Cerebellar nuclear complex (tissue), 1 donor: ENCODE measurements around the gene PRSS2.
"Not testable (repeated sequence)": the region's sequence is repeated elsewhere in the genome, so short reads cannot be mapped to it uniquely, and the experiment has no call there.

Experiments
- DNase-seq, 2 experiments: peaks; one replicate each; lab custom pipeline; 2025; lab: John Stamatoyannopoulos, UW

Gene PRSS2

DNA sequence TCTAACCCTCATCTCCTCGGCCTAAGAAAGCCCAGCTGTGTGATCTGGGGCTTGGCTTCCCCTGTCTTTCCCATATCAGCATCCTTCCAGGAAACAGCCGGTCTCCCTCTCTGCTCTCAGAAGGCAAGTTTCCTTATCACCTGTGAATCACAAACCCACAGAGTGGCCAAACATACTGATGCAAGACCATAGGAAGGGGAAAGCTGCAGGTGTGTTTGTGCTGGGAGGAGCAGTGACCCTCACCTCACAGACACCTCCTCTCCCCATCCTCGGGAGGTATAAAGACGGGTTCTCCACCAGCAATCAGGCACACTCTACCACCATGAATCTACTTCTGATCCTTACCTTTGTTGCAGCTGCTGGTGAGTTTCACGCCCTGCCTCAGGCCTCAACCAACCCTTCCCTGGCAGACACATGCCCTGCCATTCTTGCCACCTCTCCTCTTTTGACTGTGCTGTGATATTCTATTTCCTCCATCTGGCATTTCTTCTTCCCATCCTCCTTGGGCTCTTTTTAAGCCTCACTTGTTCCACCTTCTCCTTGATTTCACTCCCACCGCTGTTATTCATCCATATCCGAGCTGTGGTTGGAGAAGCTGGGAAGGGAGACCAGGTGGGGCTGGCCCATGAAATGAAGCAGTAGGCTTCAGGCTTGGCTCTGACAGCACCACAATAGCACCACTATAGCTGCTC lies at the start of gene PRSS2:
Gene PRSS2, plus strand, starts transcription at position 310 of the 692 bp plus-strand sequence. Its CDS starts 13 bp downstream, at position 323.
- DNase-seq = no peak

DNA sequence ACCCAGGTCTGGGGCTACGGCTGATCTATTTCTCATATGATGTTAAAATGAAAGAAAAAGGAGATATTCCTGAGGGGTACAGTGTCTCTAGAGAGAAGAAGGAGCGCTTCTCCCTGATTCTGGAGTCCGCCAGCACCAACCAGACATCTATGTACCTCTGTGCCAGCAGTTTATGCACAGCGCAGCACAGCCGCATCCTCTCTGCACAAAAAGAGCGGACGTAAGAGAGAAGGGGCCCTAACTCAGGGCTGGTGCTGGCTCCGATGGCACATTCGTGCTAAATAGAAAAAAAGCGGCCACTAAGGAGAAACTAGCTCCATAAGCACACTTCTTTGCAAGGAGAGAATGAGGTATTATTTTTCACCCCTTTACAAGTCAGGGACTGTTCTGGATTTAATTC lies 49.8 kb upstream of the PRSS2 start:
- DNase-seq = no peak

DNA sequence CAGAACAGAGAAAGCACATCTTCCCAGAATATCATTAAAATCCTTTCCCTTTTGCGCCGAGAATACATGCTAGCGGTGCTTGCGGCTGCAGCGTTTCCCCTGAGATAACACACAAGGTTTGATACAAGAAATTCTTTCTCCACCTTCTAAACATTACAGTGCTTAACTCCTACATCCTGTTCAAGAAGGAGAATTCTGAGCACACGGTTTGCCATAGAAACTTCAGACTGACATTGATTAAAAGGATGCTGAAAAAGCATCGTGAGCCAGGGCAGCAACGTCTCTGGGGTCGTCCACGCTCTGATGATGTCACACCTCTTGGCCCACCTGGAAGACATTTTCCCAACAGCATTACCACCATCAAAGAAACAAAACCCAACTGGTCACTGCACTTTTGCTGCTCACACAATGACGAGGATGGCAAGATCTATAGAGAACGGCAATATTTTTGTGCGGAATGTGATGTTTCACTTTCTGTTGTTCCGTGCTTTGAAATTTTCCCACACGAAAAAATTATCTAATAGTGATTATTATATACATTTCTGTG lies 48.4 kb upstream of the PRSS2 start:
- DNase-seq = no peak

DNA sequence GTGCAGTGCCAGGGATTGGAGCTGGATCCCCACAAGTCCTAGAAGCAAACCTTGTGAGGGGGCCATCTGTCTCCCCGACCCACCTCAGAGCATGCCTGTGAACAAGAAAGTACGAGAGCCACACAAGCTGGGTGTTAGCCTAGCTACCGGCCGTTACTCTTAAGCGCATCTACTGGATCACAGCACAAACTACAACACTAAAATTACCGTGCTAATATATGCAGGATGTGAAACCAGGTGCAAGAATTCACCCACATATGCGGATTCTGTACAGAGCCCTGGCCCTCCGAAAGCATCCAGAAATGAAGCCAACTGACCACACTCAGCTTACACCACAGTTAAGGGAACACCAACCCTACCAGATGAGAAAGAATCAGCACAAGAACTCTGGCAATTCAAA lies 37.5 kb upstream of the PRSS2 start:
- DNase-seq = no peak

DNA sequence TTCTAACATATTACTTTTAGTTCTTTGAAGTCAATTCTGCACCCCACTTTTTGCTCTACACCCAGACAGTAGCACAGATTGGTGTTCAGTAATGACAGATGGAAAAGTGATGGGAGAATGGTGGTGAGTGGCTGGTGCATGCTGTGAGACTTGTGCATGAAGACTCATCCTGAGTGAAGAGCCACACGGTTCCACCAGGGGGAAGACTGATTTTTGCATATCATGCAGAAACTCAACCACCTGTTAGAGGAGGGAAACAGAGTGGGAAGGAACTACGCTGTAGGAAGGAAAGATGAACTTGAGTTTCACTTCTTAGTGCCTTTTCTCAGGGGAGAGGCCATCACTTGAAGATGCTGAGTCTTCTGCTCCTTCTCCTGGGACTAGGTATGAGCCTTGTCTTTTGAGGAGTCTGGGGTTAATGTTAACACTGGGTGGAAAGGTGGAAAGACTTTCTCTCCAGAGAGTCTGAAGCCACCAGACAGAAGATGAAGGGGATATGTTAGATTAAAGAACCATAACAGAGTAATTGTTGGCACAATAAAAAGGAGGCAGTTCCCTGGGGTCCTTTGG lies 30.8 kb upstream of the PRSS2 start:
- no peak for DNase-seq

DNA sequence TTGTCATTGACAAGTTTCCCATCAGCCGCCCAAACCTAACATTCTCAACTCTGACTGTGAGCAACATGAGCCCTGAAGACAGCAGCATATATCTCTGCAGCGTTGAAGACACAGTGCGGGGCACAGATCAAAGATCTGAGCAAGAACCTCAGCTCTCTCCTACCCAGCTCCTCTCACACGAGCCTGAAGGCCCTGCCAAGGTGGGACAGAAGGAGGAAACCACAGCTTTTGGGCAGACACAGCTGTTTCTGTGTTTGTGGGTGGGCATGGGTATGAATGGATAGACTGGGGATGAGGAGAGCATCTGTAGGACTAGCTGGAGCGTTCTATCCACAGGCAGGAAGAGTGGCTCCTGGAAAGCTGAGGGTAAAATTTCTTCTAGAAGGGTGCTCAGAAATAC lies 30.0 kb upstream of the PRSS2 start:
- no peak for DNase-seq

DNA sequence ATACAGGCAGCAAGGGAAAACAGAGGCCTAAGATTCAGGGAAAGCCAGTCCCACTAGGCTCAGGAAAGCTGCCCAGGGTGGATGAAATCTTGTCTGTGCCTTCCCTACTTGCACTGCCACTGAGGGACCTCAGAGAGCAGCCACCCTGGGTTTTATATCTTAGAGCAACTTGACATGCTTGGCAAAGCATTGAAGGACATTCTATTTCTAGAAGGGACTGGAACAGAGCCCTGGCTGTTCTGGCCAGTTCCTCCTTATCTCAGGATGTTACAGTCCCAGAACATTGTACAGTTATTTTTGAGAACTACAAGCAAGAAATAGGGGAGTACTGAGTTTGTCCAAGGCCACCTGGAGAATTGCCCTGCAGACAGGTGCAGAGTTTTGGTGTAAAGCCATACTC lies 28.8 kb upstream of the PRSS2 start:
- DNase-seq = peak in 1 of 2 experiments; percentile 64

DNA sequence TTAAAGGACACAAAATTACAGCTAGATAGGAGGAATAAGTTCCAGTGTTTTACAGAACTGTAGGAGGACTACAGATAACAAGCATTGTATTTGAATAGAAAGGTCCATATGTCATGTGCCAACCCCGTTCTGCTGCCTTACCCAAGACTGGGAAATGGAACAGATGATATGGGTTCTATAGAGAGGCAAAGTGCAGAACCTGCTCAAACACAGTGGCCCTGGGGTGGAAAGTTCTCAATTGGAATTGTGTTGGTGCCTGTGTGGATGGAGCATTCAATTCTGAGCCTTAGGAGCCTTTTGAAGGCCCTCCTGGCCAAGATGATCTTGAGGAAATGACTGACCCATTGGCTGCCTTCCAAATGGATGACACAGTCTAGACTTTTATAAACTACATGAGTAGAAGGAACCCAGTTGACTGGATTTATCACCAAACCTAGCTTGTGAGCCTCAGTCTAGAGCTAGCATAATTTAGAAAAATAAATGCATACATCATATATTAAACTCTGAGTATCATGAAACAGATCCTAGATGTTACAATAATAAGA lies 25.6 kb upstream of the PRSS2 start:
- no peak for DNase-seq

DNA sequence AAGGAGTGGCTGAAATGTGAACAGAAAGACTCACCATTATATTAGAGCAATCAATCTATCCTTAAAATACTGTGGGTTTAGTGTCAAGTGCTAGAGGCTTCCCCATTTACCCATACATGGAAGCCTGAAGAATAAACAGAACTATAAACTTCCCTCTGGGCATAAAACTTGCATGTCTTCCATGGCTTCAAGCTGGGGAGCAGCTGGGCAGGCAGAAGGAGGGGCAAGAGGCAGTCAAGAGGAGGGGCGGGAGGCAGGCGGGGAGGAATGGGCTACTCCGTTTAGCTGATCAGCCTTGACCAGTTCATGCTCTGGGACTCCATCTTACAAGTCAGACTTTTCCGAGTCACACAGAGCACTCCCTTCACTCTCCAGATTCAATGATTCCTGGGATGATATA lies 25.0 kb upstream of the PRSS2 start:
- DNase-seq = no peak

DNA sequence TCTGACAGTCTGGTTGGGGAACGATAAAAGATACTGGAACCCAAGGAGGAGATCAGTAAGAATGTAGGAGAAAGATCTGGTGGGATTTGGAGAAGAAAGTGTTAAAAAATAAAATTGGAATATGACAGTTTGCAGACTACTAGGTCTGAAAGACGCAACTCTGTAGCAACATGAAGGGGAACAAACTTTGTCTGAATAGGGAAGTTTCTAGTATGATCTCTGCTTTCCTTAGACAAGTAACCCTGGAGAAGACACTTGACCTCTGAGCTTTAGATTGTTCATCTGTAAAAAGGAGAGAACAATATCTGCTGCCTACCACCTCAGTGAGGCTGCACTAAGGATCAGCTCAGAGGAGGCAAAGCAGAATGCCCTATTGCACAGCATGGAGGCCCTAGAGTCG lies 24.5 kb upstream of the PRSS2 start:
- no peak for DNase-seq

DNA sequence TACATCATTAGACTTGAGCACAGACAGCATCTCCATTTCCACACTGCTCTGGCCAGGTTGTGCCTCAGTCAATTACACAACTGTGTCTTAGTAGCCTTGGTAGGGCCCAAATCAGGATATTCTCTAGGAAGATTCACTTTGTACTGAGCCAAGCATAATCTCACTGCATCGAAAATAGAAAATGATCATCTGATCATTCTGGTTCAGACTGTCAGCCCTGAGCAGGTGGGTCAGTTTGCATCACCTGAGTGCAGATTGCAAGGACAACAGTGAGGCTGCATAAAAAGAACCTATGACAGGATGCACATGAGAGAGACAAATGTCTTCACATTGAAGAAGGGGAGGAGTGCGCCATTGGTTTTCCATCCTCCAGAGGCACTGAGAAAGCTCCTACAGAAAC lies 22.4 kb upstream of the PRSS2 start:
- DNase-seq = not testable (repeated sequence)

DNA sequence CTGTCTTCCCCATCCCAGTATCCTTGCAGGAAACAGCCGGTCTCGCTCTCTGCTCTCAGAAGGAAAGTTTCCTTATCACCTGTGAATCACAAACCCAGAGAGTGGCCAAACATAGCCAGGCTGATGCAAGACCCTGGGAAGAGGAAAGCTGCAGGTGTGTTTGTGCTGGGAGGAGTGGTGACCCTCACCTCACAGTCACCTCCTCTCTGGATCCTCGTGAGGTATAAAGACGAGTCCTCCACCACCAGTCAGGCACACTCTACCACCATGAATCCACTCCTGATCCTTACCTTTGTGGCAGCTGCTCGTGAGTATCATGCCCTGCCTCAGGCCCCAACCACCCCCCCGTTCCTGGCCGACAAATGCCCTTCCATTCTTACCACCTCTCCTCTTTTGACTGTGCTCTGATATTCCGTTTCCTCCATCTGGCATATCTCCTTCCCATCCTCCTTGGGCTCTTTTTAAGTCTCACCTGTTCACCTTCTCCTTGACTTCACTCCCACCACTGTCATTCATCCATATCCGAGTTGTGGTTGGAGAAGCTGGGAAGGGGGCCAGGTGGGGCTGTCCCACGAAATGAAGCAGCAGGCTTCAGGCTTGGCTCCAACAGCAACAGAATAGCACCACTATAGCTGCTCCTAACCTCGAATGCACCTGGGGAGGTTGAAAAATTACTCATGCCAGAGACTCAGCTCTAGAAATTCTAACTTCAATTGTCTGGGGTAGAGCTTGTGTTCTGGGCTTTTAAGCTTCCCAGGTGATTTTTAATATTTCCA lies 21.4 kb upstream of the PRSS2 start, which contains the start of gene PRSS1:
Gene PRSS1, plus strand, starts transcription at position 255 of the 776 bp plus-strand sequence. Its CDS starts 13 bp downstream, at position 268.
- DNase-seq = no peak

DNA sequence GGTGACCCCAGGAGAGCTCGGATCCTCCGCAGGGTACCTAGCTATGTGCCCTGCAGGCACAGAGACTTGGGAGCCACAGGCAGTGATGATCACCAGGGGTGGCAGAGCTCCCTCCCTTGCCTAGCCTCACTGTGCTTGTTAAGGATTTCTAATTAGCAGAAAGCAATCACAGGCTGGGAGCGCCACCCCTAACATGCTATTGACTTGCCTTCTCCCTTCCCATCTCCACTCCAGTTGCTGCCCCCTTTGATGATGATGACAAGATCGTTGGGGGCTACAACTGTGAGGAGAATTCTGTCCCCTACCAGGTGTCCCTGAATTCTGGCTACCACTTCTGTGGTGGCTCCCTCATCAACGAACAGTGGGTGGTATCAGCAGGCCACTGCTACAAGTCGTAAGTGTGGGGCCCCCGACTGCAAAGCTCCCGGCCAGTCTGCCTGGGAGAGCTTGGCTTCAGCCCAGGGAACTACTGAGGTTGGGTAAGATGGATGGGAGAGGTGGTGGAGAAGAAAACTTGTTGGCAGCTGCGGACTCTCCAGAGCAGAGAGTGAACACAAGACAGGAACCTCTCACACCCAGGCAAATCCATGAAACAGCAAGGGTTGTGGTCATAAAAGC lies 20.3 kb upstream of the PRSS2 start:
- DNase-seq = no peak

DNA sequence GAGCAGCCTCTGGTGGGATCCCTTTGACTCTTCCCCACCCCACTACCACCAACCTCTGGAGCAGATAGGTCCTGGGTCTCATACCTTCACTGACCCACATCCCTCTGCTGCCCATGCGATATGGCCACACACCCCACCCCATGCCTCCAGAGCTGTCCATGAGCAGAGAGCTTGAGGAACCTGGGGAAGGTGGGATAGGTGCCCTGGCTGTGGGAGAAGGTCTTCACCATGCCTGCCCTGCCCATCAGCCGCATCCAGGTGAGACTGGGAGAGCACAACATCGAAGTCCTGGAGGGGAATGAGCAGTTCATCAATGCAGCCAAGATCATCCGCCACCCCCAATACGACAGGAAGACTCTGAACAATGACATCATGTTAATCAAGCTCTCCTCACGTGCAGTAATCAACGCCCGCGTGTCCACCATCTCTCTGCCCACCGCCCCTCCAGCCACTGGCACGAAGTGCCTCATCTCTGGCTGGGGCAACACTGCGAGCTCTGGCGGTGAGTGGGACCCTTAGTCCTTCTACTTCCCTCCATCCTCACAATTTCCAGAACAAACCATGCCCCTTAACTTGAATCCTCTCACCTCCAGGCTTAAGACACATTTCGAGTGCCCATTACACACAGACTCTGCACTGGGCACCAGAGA lies 19.1 kb upstream of the PRSS2 start:
- DNase-seq = not testable (repeated sequence)

DNA sequence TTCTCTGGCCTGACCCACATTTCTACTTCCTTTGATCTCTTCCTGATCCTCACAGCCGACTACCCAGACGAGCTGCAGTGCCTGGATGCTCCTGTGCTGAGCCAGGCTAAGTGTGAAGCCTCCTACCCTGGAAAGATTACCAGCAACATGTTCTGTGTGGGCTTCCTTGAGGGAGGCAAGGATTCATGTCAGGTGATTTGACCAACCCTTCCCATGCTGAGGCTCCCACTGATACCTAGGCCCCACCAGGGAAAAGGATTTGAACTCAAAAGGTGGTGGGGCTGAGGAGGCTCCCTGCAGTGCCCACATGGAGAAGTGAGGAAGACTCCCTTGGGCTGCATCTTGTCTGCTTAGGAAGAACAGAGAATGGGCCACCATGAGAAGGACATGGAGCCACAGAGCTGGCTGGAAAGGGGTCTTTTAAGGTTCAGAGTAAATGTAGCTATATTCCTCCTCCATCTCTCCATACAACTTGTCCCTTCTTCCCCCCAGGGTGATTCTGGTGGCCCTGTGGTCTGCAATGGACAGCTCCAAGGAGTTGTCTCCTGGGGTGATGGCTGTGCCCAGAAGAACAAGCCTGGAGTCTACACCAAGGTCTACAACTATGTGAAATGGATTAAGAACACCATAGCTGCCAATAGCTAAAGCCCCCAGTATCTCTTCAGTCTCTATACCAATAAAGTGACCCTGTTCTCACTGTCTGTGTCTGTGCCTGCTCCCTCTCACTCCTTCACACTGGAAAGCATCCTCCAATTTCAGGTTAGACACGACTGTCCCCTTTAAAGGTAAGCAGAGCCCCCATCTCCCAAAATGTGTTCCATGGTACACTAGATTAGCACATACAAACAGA lies 18.2 kb upstream of the PRSS2 start:
- DNase-seq = no peak

DNA sequence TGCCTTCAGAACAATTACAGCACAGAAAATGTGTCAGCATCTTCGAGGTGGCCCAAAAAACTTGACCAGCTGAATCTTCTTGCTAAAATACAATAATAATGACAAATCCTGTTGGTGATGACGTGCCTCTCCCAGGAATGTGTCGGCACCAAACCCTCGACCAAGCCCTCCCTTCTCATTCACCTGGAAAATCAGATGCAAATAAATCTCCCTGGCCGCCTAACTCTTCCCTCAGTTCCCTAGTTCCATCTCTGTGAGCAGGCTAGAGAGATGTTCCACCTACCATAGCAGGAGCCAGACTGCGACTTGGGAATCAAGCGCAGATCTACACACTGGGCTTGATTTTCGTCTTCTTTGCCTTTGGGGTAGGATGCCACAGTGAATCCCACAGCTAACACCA lies 17.4 kb upstream of the PRSS2 start:
- DNase-seq = no peak

DNA sequence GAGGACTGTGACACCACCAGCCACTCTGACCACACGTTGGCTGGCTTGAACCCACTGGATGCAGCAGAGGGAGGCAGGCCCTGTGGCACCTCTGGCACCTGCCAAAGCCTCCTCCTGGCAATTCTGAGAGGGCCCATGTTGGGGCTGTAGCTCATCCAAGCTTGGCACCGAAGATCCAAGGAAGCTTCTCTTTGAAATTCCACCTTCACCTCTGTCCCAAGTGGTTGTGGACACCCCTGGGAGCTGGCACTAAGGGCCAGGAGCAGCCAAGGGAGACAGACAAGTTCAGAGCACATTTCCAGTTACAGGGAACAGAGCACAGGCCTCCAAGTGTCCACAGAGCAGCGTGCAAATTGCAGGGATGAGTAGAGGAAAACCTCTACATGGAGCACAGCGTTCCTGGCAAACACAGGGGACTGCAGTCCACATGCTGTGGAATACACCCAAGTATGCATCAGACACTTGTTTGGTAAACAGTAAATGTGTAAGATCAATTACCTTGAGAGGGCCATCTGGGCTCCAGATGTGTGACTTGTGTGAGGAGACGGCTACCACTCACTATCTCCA lies 16.8 kb upstream of the PRSS2 start:
- not testable (repeated sequence) for DNase-seq

DNA sequence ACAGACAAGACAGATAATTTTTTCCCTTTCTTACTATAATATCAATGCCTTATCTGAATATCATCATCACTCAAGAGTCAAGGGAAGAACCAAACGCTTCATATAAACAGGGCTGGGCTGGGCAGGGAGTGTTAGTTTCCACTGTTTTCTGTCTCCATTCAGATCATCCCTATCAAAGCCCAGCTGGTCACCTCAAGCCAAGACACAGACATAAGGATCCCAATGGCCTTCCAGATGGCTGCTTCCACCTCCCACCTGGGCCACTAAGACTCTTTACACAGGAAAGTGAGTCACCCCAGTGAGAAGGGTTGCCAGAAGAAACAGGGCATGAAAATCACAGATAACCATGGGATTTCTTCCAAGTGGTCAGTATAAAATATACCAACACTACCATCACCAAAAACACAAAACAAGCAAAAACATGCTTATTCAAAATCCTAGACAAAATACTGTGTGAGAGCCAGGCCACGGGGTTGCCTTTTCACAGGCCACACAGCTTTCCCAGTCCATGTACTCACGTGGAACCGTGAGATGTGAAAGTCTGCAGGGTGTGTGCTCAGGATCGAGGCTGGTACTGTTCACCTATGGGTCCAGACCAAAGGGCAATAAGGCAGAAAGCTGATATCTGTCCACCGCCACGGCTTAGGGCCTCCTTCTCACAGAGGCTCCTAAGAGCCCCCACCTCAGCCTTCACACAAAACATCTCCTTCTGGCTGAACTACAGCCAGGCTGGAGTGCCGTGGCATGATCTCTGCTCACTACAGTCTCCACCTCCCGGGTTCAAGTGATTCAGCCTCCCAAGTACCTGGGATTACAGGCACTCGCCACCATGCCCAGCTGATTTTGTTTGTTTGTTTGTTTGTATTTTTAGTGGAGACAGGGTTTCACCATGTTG lies 15.8 kb upstream of the PRSS2 start:
- peak; percentile 49 to 70 for DNase-seq

DNA sequence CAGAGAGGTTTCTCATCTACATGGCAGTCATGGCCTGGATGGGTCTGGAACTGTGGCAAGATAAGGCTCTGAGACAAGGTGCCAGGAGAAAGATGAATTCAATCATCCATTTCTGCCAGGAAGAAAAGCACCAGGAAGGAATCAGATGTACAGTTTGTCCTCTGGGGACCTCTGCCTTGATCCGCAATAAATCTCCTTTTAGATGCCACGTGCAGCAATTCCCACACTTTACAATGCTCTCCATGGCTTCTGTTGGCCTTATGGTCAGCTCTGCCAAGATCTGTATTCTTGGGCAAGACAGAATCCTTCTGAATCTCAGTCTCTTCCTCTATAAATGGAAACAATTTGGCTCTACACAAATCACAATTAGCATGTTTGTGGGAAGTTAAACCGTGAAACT lies 12.5 kb upstream of the PRSS2 start:
- DNase-seq = not testable (repeated sequence)
